Measurements from ENCODE around the gene SARNP.

DNA sequence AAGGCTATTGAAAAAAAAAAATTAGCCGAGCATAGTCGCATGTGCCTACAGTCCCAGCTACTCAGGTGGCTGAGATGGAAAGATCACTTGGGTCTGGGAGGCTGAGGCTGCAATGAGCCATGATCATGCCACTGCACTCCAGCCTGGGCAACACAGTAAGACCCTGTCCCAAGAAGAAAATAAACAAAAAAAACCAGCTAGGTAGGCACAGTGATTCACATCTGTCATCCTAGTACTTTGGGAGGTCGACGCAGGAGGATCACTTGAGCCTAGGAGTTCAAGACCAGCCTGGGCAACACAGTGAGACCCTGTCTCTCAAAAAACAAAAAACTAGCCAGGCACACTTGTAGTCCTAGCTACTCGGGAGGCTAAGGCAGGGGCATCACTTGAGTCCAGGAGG, 8.2 kb downstream of the SARNP start:
- TF ChIP-seq, protein P1, sequence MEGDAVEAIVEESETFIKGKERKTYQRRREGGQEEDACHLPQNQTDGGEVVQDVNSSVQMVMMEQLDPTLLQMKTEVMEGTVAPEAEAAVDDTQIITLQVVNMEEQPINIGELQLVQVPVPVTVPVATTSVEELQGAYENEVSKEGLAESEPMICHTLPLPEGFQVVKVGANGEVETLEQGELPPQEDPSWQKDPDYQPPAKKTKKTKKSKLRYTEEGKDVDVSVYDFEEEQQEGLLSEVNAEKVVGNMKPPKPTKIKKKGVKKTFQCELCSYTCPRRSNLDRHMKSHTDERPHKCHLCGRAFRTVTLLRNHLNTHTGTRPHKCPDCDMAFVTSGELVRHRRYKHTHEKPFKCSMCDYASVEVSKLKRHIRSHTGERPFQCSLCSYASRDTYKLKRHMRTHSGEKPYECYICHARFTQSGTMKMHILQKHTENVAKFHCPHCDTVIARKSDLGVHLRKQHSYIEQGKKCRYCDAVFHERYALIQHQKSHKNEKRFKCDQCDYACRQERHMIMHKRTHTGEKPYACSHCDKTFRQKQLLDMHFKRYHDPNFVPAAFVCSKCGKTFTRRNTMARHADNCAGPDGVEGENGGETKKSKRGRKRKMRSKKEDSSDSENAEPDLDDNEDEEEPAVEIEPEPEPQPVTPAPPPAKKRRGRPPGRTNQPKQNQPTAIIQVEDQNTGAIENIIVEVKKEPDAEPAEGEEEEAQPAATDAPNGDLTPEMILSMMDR (IDR thresholded peaks at IDR 0.05), result no peak
- TF ChIP-seq POLR2A (IDR thresholded peaks at IDR 0.05), result no peak
